ENCODE results near the gene ARHGEF12.
A peak's percentile ranks its signal among the peaks of the same experiment; 100 is the strongest.

The ARHGEF12 gene

GRCh38 chr11:120511820-120512738 lies 175.9 kb downstream of the ARHGEF12 start:
- no peak for DNase-seq (ENCODE audit: low read depth)
- TF ChIP-seq, protein P1, sequence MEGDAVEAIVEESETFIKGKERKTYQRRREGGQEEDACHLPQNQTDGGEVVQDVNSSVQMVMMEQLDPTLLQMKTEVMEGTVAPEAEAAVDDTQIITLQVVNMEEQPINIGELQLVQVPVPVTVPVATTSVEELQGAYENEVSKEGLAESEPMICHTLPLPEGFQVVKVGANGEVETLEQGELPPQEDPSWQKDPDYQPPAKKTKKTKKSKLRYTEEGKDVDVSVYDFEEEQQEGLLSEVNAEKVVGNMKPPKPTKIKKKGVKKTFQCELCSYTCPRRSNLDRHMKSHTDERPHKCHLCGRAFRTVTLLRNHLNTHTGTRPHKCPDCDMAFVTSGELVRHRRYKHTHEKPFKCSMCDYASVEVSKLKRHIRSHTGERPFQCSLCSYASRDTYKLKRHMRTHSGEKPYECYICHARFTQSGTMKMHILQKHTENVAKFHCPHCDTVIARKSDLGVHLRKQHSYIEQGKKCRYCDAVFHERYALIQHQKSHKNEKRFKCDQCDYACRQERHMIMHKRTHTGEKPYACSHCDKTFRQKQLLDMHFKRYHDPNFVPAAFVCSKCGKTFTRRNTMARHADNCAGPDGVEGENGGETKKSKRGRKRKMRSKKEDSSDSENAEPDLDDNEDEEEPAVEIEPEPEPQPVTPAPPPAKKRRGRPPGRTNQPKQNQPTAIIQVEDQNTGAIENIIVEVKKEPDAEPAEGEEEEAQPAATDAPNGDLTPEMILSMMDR (IDR thresholded peaks at IDR 0.05; ENCODE audit: insufficient read depth, low read depth, low read length, missing control alignments) = no peak

GRCh38 chr11:120512739-120513435 lies 176.7 kb downstream of the ARHGEF12 start:
- DNase-seq (ENCODE audit: low read depth) = no peak
- TF ChIP-seq, protein P1 (IDR thresholded peaks at IDR 0.05; ENCODE audit: insufficient read depth, low read depth, low read length, missing control alignments) = peak; percentile 19
- no peak overlapping the region for H3K4me3 ChIP-seq (ENCODE audit: low read length)

More at GRCh38 chr11:120511820-120512738, 175.9 kb downstream of the ARHGEF12 start:
- H3K4me3 ChIP-seq (ENCODE audit: low read length) = no peak overlapping the region

DNA sequence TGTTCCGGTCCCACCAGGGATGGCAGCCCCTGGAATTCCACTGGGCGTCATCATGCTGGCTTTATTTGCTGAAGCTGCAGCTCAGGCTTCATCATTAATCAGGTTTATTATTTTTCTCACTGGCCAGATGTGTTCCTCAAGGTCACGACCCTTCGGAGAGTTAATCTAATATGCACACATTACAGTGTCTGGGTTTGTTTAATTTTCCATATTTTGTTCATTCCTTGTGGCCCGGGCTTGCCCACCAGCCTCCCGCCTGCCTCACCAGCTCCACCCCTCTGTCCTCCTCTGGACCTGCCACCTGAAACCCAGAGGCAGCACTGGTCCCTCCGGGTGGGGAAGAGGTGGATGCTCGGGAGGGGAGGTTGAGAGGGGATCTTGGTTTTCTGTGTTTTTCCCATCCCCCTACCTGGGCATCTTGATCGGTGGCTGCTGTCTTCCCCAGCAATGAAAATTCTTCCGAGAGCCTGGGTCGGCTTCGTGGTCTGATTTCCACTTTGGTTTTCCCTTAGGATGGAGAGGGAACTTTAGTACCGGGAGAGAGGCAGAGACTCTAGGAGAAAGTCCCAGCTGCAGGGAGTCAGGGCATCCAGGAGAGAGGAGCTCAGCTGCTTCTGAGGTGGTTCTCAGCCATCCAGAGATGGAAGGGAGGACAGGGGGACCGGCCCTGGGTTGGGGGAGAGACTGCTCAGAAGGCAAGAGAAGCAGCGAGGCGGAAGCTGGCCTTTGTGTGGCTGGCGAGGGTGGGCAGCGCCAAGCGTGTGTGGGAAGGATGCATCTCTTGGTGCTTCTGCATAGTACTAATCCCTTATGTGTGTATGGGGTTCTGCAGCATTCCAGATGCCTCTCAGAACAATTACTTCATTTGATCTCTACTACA lies 177.5 kb downstream of the ARHGEF12 start:
- no peak for DNase-seq (ENCODE audit: low read depth)
- TF ChIP-seq, protein P1 (IDR thresholded peaks at IDR 0.05; ENCODE audit: insufficient read depth, low read depth, low read length, missing control alignments) = no peak
- H3K4me3 ChIP-seq (ENCODE audit: low read length) = no peak overlapping the region

DNA sequence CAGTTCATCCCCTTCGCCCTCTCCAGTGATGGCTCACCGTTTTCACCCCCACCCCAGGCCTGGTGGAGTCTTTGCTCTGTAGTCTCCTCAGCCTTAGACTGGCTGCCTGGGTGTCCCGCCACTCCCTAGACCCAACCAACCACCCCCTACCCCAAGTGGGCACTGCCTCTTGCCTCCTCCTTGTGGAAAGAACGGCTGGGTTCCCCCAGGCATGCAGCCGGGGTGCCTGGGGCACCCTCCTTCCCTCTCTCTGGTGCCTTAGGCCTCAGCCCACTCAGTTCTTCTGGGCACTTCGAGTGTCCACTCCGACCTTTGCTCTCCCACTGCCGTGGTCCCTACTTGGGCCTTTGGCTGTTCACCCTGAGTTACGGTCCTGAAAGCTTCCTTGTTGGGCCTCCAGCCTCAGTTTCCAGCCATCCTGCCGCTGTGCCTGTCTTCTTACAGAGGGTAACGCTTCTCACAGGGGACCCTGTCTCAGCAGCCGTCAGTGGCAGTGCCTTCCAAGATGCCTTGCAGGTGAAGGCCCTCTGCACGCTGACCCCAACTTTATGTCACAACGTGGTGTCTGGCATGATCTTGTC lies 178.4 kb downstream of the ARHGEF12 start:
- no peak overlapping the region for H3K4me3 ChIP-seq (ENCODE audit: low read length)
- no peak for DNase-seq (ENCODE audit: low read depth)
- TF ChIP-seq, protein P1 (IDR thresholded peaks at IDR 0.05; ENCODE audit: insufficient read depth, low read depth, low read length, missing control alignments) = no peak

DNA sequence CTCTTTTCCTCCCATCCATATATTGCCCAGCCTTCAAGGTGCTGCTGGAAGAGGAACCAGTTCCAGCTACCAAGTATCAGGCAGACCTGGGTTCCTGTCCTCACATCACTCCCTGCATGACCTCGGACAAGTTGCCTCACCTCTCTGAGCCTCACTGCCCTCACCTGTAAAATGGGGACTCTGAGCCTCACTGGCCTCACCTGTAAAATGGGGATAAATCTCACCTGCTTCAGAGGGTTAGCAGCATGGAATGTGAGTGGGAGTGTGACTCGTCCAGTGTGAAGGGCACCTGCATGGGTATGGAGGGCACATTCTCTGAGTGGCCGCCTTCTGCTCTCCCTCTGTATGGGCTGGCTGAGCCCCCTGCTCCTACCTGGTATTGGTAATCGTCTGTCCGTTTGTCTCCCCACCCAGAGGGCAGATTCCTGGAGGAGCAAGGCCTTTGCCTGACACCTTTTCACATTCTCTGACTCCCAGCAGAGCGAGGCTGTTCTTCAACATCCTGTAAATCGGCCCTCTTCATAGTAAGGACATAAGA lies 179.0 kb downstream of the ARHGEF12 start:
- DNase-seq (ENCODE audit: low read depth) = no peak
- TF ChIP-seq, protein P1 (IDR thresholded peaks at IDR 0.05; ENCODE audit: insufficient read depth, low read depth, low read length, missing control alignments) = no peak
- no peak overlapping the region for H3K4me3 ChIP-seq (ENCODE audit: low read length)
